Neural progenitor cell (in vitro differentiated cells): Measurements from ENCODE around the gene DACH1.

ENCODE experiments used
- CTCF ChIP-seq: fragments of 200-600 bp; sonication (generic); IDR thresholded peaks from 2 replicates; pipeline ENCODE4 v1.5.1; 2017; ENCODE audit warnings: antibody characterized with exemption, mild to moderate bottlenecking
- EZH2 ChIP-seq: fragments of 200-600 bp; sonication (generic); IDR thresholded peaks from 2 replicates; pipeline ENCODE4 v1.6.1; 2017; ENCODE audit warnings: antibody characterized with exemption, mild to moderate bottlenecking, moderate library complexity

GRCh38 chr13:71593566-71593965 lies 273.4 kb downstream of the DACH1 start:
- no peak for TF ChIP-seq CTCF
- TF ChIP-seq EZH2 = no peak
